Gastroesophageal sphincter (tissue), 3 donors: ENCODE measurements around the gene ARHGAP30.
"Not testable (repeated sequence)": the region's sequence is repeated elsewhere in the genome, so short reads cannot be mapped to it uniquely, and the experiment has no call there.

ENCODE experiments used
- CTCF ChIP-seq, 4 experiments: fragments of 200-600 bp in 2 of 4; fragments of 450-650 bp in 2 of 4; sonication (generic) in 1 of 4; IDR thresholded peaks; one replicate each; pipeline ENCODE4 v1.5.1; 2017 to 2019; ENCODE audit warnings: antibody characterized with exemption in 4 of 4, mild to moderate bottlenecking in 2 of 4, moderate library complexity in 2 of 4
- EP300 ChIP-seq: sonication (generic); formaldehyde crosslinking; IDR thresholded peaks from one replicate; pipeline ENCODE4 v1.6.1; 2017; ENCODE audit warnings: antibody characterized with exemption, mild to moderate bottlenecking
- POLR2A ChIP-seq, 2 donors: fragments of 450-650 bp; IDR thresholded peaks; one replicate each; pipeline ENCODE4 v1.6.1; 2017; ENCODE audit warnings: antibody characterized with exemption in 2 of 2, mild to moderate bottlenecking in 2 of 2, moderate library complexity in 1 of 2
- POLR2AphosphoS5 ChIP-seq: sonication (generic); formaldehyde crosslinking; IDR thresholded peaks from one replicate; pipeline ENCODE4 v1.6.1; 2017; ENCODE audit warnings: antibody characterized with exemption

DNA sequence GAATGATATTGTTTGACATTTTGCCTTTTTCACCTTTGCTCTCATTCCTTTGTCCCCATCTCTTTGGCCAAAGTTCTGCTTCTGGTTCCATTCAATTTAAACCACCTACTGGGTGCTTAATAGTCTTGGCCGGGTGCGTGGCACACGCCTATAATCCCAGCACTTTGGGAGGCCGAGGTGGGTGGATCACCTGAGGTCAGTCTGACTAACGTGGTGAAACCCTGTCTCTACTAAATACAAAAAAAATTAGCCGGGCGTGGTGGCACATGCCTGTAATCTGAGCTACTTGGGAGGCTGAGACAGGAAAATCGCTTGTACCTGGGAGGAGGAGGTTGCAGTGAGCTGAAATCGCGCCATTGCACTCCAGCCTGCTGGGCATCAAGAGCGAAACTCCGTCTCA is 47.3 kb downstream of the ARHGAP30 start:
- not testable (repeated sequence) for TF ChIP-seq POLR2A (IDR thresholded peaks at IDR 0.05); CTCF (IDR thresholded peaks at IDR 0.05); EP300; POLR2AphosphoS5
